Prostate gland (tissue), 2 donors: Measurements from ENCODE around the gene SOX12. TPM values are rescaled to one million over a fixed set of nuclear protein-coding genes. Genes with fewer than 3 reads are reported as not detected.
"Not testable (repeated sequence)": the region's sequence is repeated elsewhere in the genome, so short reads cannot be mapped to it uniquely, and the experiment has no call there.

ENCODE experiments used
- DNase-seq: peaks from one replicate; pipeline ENCODE4 v3.0.0-alpha.2; 2019; ENCODE audit warnings: low spot score
- H3K27ac ChIP-seq, 2 donors: fragments of 200-600 bp; sonication (generic); 2 replicates each; pipeline ENCODE4 v1.5.1; 2017 to 2019
- H3K27me3 ChIP-seq: fragments of 200-600 bp; sonication (generic); replicated peaks from 2 replicates; pipeline ENCODE4 v1.5.1; 2019; ENCODE audit not compliant: insufficient read depth
- H3K36me3 ChIP-seq, 2 donors: fragments of 200-600 bp; sonication (generic); 1 replicate in 1 of 2; 2 replicates in 1 of 2; pipeline versions ENCODE4 v1.5.1 to v1.8.1; 2017 to 2019
- H3K4me1 ChIP-seq: fragments of 200-600 bp; sonication (generic); replicated peaks from 2 replicates; pipeline ENCODE4 v1.5.1; 2019
- H3K4me3 ChIP-seq, 2 donors: fragments of 200-600 bp; sonication (generic); 2 replicates each; pipeline ENCODE4 v1.5.1; 2017 to 2019
- H3K9me3 ChIP-seq: fragments of 200-600 bp; sonication (generic); 2 replicates; pipeline ENCODE4 v1.5.1; 2017
- CTCF ChIP-seq, 4 experiments: fragments of 200-600 bp in 2 of 4; fragments of 450-650 bp in 2 of 4; sonication (generic) in 2 of 4; IDR thresholded peaks; 1 replicate in 3 of 4; 2 replicates in 1 of 4; pipeline ENCODE4 v1.5.1; 2016 to 2019; ENCODE audit warnings: antibody characterized with exemption in 4 of 4, mild to moderate bottlenecking in 2 of 4, moderate library complexity in 2 of 4
- POLR2A ChIP-seq: fragments of 450-650 bp; IDR thresholded peaks from one replicate; pipeline ENCODE4 v1.6.1; 2016; ENCODE audit warnings: antibody characterized with exemption, mild to moderate bottlenecking
- POLR2AphosphoS5 ChIP-seq: sonication (generic); formaldehyde crosslinking; IDR thresholded peaks from one replicate; pipeline ENCODE4 v1.6.1; 2017; ENCODE audit warnings: antibody characterized with exemption
- WGBS: methylation state at CpG from one replicate; pipeline ENCODE4 v1.1.5; 2018; 5-methylcytosine and 5-hydroxymethylcytosine counted together
- intact Hi-C: fragments of 100-400 bp; cut with DNase I; formaldehyde crosslinking; loops from one replicate; pipeline ENCODE4 v1.14.2; 2022
- total RNA-seq, 2 donors: library from RNA; depleted of rRNA; stranded (reverse); fragments of >200 nt; gene quantifications; one replicate each; pipeline ENCODE4 v1.1.0, GENCODE V29; 2016

Gene SOX12
- total RNA-seq, 2 donors from 2014 or later: 10.7 to 21.0 TPM

GRCh38 chr20:370151-370600, 44.8 kb downstream of the SOX12 start:
- 43% methylated on average over 7 of the region's 7 CpGs for WGBS
- Histone ChIP-seq H3K36me3 (no peaks in the 10 kb centered on the region), H3K4me1 (peaks cover 6% of the 10 kb centered on the region), H3K9me3 (no peaks in the 10 kb centered on the region), H3K4me3 (no peak overlapping the region), H3K27me3 (no peaks in the 10 kb centered on the region), H3K27ac (peak overlapping the region; percentile 3 to 33)
- intact Hi-C loops: no loop called here
- no peak for TF ChIP-seq POLR2A
- TF ChIP-seq POLR2AphosphoS5: peak; percentile 82
- no peak for TF ChIP-seq CTCF (IDR thresholded peaks at IDR 0.05)
- DNase-seq: peak; percentile 63

DNA sequence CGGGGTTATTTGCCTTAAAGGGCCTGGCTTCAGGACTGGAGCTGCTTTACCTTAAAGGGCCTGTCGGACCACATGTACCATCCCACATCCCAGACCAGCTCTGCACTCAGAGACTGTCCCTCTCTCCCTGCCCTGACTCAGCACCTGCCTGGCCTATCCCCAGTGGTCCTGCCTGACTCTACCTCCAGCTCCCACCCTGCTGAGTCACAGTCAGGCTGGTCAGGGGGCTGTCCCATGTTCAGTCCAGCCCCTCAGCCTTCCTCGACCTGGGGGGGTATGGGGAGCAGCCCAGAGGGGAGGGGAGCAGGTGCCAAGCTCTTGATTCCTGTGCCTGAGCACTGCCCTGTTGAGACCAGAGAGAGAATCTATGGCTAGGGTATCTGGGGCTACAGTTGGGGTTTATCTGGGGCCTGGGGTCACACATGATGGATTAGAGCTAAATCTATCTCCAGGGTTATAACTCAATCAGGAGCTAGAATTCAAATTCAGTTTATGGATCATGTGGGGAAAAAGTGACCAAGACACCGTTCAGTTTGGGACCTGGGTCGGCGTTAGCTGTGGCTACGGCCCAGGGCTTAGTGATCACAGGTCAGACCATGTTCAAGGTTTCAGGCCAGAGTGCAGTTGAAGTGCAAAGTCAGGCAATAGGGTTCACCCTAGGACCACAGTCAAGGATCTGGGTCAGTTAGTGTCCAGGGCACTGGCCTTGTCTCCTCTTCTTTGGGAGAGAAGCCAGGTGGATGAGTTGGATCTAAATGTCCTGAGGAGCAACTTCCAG, 45.8 kb downstream of the SOX12 start:
- intact Hi-C loops: no loop called here
- Histone ChIP-seq H3K36me3 (no peaks in the 10 kb centered on the region), H3K27me3 (no peaks in the 10 kb centered on the region), H3K4me3 (no peak overlapping the region), H3K27ac (peak overlapping the region; percentile 33 to 42), H3K4me1 (peaks cover 6% of the 10 kb centered on the region), H3K9me3 (no peaks in the 10 kb centered on the region)
- DNase-seq: no peak
- whole genome bisulfite sequencing: 72% methylated on average over 6 of the region's 7 CpGs
- TF ChIP-seq CTCF (IDR thresholded peaks at IDR 0.05) (no peak), POLR2AphosphoS5 (no peak), POLR2A (no peak)

DNA sequence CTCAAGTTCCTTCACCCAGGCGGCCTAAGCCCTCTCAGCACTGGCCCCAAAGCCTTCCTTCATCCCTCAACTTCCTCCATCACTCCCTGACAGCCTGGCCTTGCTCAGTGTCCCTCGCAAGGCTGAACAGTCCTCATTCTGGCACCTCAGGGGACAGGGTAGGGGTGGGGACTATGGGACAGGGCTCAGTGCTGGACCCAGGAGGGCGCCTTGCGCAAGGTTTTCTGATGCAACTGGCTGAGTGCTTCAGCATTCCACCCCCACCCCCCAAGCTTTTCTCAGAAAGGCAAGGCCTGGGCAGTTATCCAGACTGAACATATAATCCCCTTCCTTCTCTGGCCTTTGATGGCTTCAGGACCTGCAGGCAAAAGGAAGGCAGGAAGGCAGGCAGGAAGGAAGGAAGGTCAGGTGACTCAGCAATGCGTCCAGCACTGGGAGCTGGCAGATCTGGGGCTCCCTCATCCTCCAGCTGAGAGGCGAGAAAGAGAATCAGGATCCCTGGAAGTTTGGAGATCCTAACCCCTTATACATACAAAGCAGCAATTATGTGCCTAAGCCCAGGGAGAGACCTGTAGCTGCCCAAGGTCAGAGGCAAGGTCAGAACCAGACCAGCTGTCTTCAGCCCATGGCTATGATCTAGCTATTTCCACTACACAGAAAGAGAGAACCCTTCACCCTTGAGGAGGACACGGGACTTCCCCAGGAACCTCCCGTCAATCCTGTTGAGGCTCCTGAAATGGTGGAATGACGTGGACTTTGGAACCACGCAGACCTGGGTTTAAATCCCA, 46.6 kb downstream of the SOX12 start:
- peak; percentile 64 for DNase-seq

GRCh38 chr20:372543-373082, 47.3 kb downstream of the SOX12 start:
- H3K36me3 ChIP-seq, intact Hi-C loops, H3K27me3 ChIP-seq, DNase-seq, H3K4me1 ChIP-seq, H3K9me3 ChIP-seq, H3K4me3 ChIP-seq: not testable (repeated sequence)
- WGBS: 91% methylated on average over 11 of the region's 11 CpGs
- peak overlapping the region; percentile 33 to 42 for H3K27ac ChIP-seq

More for the DNA sequence above, 46.6 kb downstream of the SOX12 start:
- no peaks in the 10 kb centered on the region for H3K27me3 ChIP-seq
- intact Hi-C loops: no loop called here
- peak overlapping the region; percentile 33 to 42 for H3K27ac ChIP-seq
- H3K36me3 ChIP-seq: no peaks in the 10 kb centered on the region
- peaks cover 6% of the 10 kb centered on the region for H3K4me1 ChIP-seq
- TF ChIP-seq POLR2A (no peak), POLR2AphosphoS5 (peak; percentile 36)
- WGBS: 79% methylated on average over 10 of the region's 10 CpGs
- no peaks in the 10 kb centered on the region for H3K9me3 ChIP-seq
- H3K4me3 ChIP-seq: no peak overlapping the region

GRCh38 chr20:373171-373890, 48.0 kb downstream of the SOX12 start:
- DNase-seq: no peak
- H3K27me3 ChIP-seq: no peaks in the 10 kb centered on the region
- 71% methylated on average over 9 of the region's 9 CpGs for WGBS
- peaks cover 4% of the 10 kb centered on the region for H3K4me1 ChIP-seq
- intact Hi-C loops: no loop called here
- no peaks in the 10 kb centered on the region for H3K36me3 ChIP-seq
- no peak overlapping the region for H3K27ac ChIP-seq
- no peak overlapping the region for H3K4me3 ChIP-seq
- no peak for TF ChIP-seq POLR2AphosphoS5
- TF ChIP-seq CTCF (IDR thresholded peaks at IDR 0.05): no peak
- TF ChIP-seq POLR2A: no peak
- H3K9me3 ChIP-seq: no peaks in the 10 kb centered on the region
